Stomach (tissue), 9 donors: Measurements from ENCODE around the gene BCL2. TPM values are rescaled to one million over a fixed set of nuclear protein-coding genes. Genes with fewer than 3 reads are reported as not detected.

Experiments used
- DNase-seq, 2 donors: peaks; one replicate each; pipeline versions ENCODE4 v3.0.0 to v3.0.0-alpha.2; 2013 to 2019
- H3K27ac ChIP-seq, 5 donors: fragments of 200-600 bp in 4 of 5; sonication (generic) in 4 of 5; one replicate each; pipeline ENCODE4 v1.5.1; 2013 to 2019; ENCODE audit warnings: mild to moderate bottlenecking in 1 of 5, moderate library complexity in 1 of 5
- H3K27me3 ChIP-seq, 3 donors: fragments of 200-600 bp; sonication (generic); one replicate each; pipeline ENCODE4 v1.5.1; 2017 to 2019; ENCODE audit warnings: mixed run types in 1 of 3
- H3K36me3 ChIP-seq, 4 donors: fragments of 200-600 bp; sonication (generic); 1 replicate in 3 of 4; 2 replicates in 1 of 4; pipeline ENCODE4 v1.5.1; 2016 to 2019
- H3K4me1 ChIP-seq, 4 donors: fragments of 200-600 bp; sonication (generic); one replicate each; pipeline ENCODE4 v1.5.1; 2016 to 2019
- H3K4me3 ChIP-seq, 4 donors: fragments of 200-600 bp; sonication (generic) in 3 of 4; one replicate each; pipeline ENCODE4 v1.5.1; 2016 to 2019; ENCODE audit warnings: mild to moderate bottlenecking in 1 of 4
- H3K9me3 ChIP-seq, 4 donors: fragments of 200-600 bp; sonication (generic); one replicate each; pipeline ENCODE4 v1.5.1; 2016 to 2019
- CTCF ChIP-seq, 7 experiments: fragments of 450-650 bp in 4 of 7; fragments of 200-600 bp in 3 of 7; sonication (generic) in 3 of 7; IDR thresholded peaks; one replicate each; pipeline ENCODE4 v1.5.1; 2016 to 2019; ENCODE audit warnings: antibody characterized with exemption in 7 of 7, control low read depth in 2 of 7, mild to moderate bottlenecking in 1 of 7
- EP300 ChIP-seq: sonication (generic); formaldehyde crosslinking; IDR thresholded peaks from one replicate; pipeline ENCODE4 v1.6.1; 2017; ENCODE audit warnings: antibody characterized with exemption
- POLR2A ChIP-seq, 4 donors: fragments of 450-650 bp; IDR thresholded peaks; one replicate each; pipeline ENCODE4 v1.6.1; 2016; ENCODE audit warnings: antibody characterized with exemption in 4 of 4, control low read depth in 2 of 4, mild to moderate bottlenecking in 1 of 4, moderate library complexity in 1 of 4
- POLR2AphosphoS5 ChIP-seq, 3 donors: sonication (generic); formaldehyde crosslinking; IDR thresholded peaks; one replicate each; pipeline ENCODE4 v1.6.1; 2016; ENCODE audit warnings: antibody characterized with exemption in 3 of 3
- WGBS, 5 donors: extraction: QIAGEN DNeasy Blood & Tissue Kit in 3 of 5; methylation state at CpG; one replicate each; pipeline versions ENCODE4 v1.1.5 to v1.1.7; 2013 to 2018; 5-methylcytosine and 5-hydroxymethylcytosine counted together
- intact Hi-C: fragments of 100-400 bp; cut with DNase I; formaldehyde crosslinking; loops from one replicate; pipeline ENCODE4 v1.15.1; 2023; ENCODE audit warnings: low total_unique reads
- polyA plus RNA-seq, 3 donors: library from polyadenylated mRNA; stranded (reverse); fragments of 200-250 nt; gene quantifications; one replicate each; pipeline ENCODE4 v1.2.3, GENCODE V29; 2013
- total RNA-seq, 5 donors: library from RNA; depleted of rRNA; stranded (reverse); fragments of >200 nt; gene quantifications; one replicate each; pipeline versions ENCODE4 v1.1.0 to v1.2.3, GENCODE V29; 2014 to 2016
- donor health status: healthy with polysubstance abuse.
- donor health status: Bipolar disorder and iron deficiency.
- donor health status: healthy.

Gene BCL2
- total and polyA plus RNA-seq, 8 donors: 1.5 to 53.9 (median 6.0) TPM

- Histone ChIP-seq H3K27ac (no peak overlapping the region), H3K4me1 (peaks cover 12 to 73% (median 32%) of the 10 kb centered on the region in 4 donors)
Measured at GRCh38 chr18:63183952-63184770, 135.4 kb downstream of the BCL2 start.

GRCh38 chr18:63183378-63183777, 136.2 kb downstream of the BCL2 start:
- TF ChIP-seq POLR2AphosphoS5 (IDR thresholded peaks at IDR 0.05) (no peak), CTCF (IDR thresholded peaks at IDR 0.05) (no peak), EP300 (no peak), POLR2A (IDR thresholded peaks at IDR 0.05) (no peak)
- WGBS, 5 donors: 79 to 92% (median 89%) methylated on average over 8 to 9 of the region's 9 CpGs
- Histone ChIP-seq H3K36me3 (no peaks in the 10 kb centered on the region), H3K27ac (peak overlapping the region in 1 of 5 donors; percentile 10), H3K4me1 (peaks cover 12 to 81% (median 39%) of the 10 kb centered on the region in 4 donors), H3K9me3 (no peaks in the 10 kb centered on the region), H3K27me3 (no peaks in the 10 kb centered on the region), H3K4me3 (no peak overlapping the region)
- intact Hi-C loops: no loop called here
- DNase-seq: peak in 1 of 2 donors; percentile 58

More at GRCh38 chr18:63183952-63184770, 135.4 kb downstream of the BCL2 start:
- Histone ChIP-seq H3K36me3 (no peaks in the 10 kb centered on the region), H3K9me3 (no peaks in the 10 kb centered on the region), H3K27me3 (no peaks in the 10 kb centered on the region), H3K4me3 (no peak overlapping the region)
- WGBS, 5 donors: 84 to 90% (median 85%) methylated on average over 8 of the region's 8 CpGs
- DNase-seq: no peak
- no peak for TF ChIP-seq POLR2A (IDR thresholded peaks at IDR 0.05)
- TF ChIP-seq CTCF (IDR thresholded peaks at IDR 0.05): no peak
- no peak for TF ChIP-seq POLR2AphosphoS5 (IDR thresholded peaks at IDR 0.05)
- no peak for TF ChIP-seq EP300
- intact Hi-C loops: no loop called here

GRCh38 chr18:63182861-63183260, 136.7 kb downstream of the BCL2 start:
- TF ChIP-seq POLR2A (IDR thresholded peaks at IDR 0.05) (no peak), CTCF (IDR thresholded peaks at IDR 0.05) (no peak), EP300 (no peak), POLR2AphosphoS5 (IDR thresholded peaks at IDR 0.05) (no peak)
- Histone ChIP-seq H3K27ac (peak overlapping the region in 1 of 5 donors; percentile 10), H3K4me1 (peaks cover 9 to 78% (median 41%) of the 10 kb centered on the region in 4 donors), H3K4me3 (no peak overlapping the region), H3K9me3 (no peaks in the 10 kb centered on the region), H3K27me3 (no peaks in the 10 kb centered on the region), H3K36me3 (no peaks in the 10 kb centered on the region)
- intact Hi-C loops: no loop called here
- WGBS, 5 donors: 47 to 55% (median 51%) methylated on average over 5 of the region's 5 CpGs
- no peak for DNase-seq

- Histone ChIP-seq H3K4me3 (no peak overlapping the region), H3K27ac (peak overlapping the region in 1 of 5 donors; percentile 21), H3K4me1 (peaks cover 3 to 73% (median 40%) of the 10 kb centered on the region in 4 donors), H3K27me3 (no peaks in the 10 kb centered on the region), H3K36me3 (no peaks in the 10 kb centered on the region), H3K9me3 (no peaks in the 10 kb centered on the region)
- TF ChIP-seq EP300 (no peak), CTCF (IDR thresholded peaks at IDR 0.05) (no peak), POLR2A (IDR thresholded peaks at IDR 0.05) (no peak), POLR2AphosphoS5 (IDR thresholded peaks at IDR 0.05) (no peak)
- no peak for DNase-seq
- intact Hi-C loops: no loop called here
- 71 to 87% (median 76%) methylated on average over 5 of the region's 5 CpGs for WGBS, 5 donors
Measured at GRCh38 chr18:63182310-63182772, 137.2 kb downstream of the BCL2 start.
